ENCODE measurements around the gene PPP2R2C. TPM values are rescaled to one million over a fixed set of nuclear protein-coding genes. Genes with fewer than 3 reads are reported as not detected.

The PPP2R2C gene
- total and polyA plus RNA-seq, 5 experiments from 2014 or later, result not detected

- H3K27ac Mint-ChIP-seq, result peak overlapping the region in 6 of 10 donors; percentile 20 to 78 (median 54)
- POLR2A ChIA-PET, result interaction anchor here (0.6 kb wide), 1 partner anchor 9 kb away, joined by 4 read pairs; no protein-coding TSS in a partner anchor
Observed at GRCh38 chr4:6270636-6271121, 201.7 kb downstream of the PPP2R2C start.

More at GRCh38 chr4:6270636-6271121, 201.7 kb downstream of the PPP2R2C start:
- DNase-seq, result no peak
- H3K36me3 Mint-ChIP-seq, result no peaks in the 10 kb centered on the region
- no peaks in the 10 kb centered on the region for H3K9me3 Mint-ChIP-seq
- peaks cover 17 to 36% (median 26%) of the 10 kb centered on the region in 4 donors for H3K4me1 Mint-ChIP-seq
- peak overlapping the region; percentile 76 to 91 (median 88) for H3K4me3 Mint-ChIP-seq
- no peak for ATAC-seq
- peaks cover 0 to 6% (median 2%) of the 10 kb centered on the region in 5 donors for H3K27me3 Mint-ChIP-seq

Other genes starting within 250 kb of the PPP2R2C start
- gene WFS1, start 202.8 kb downstream of the PPP2R2C start, total RNA-seq, result 1 to 10 TPM; 4.8 to 5.9 TPM
- gene WFS1, start 202.8 kb downstream of the PPP2R2C start, polyA plus RNA-seq, result 1 to 10 TPM; 2.9 to 5.4 (median 4.7) TPM
- 10 to 100 TPM; 41.2 to 43.2 TPM for gene MAN2B2, start 102.6 kb upstream of the PPP2R2C start, total RNA-seq
- 10 to 100 TPM; 11.8 to 30.4 (median 14.4) TPM for gene MAN2B2, start 102.6 kb upstream of the PPP2R2C start, polyA plus RNA-seq
- gene MRFAP1, start 168.1 kb upstream of the PPP2R2C start, total RNA-seq, result 100 to 1,000 TPM; 148 to 153 TPM
- gene MRFAP1, start 168.1 kb upstream of the PPP2R2C start, polyA plus RNA-seq, result 100 to 1,000 TPM; 141 to 186 (median 155) TPM
- gene S100P, start 221.3 kb upstream of the PPP2R2C start, total RNA-seq, result 1 to 10 TPM in 1 of 2 experiments, under 1 TPM in 1; 0.39 to 3.0 TPM
- gene S100P, start 221.3 kb upstream of the PPP2R2C start, polyA plus RNA-seq, result 1 to 10 TPM in 1 of 3 donors, not detected in 2; 3.2 TPM
- 100 to 1,000 TPM; 123 to 127 TPM for gene MRFAP1L1, start 237.3 kb upstream of the PPP2R2C start, total RNA-seq
- gene MRFAP1L1, start 237.3 kb upstream of the PPP2R2C start, polyA plus RNA-seq, result 100 to 1,000 TPM; 102 to 124 (median 105) TPM
- 10 to 100 TPM; 38.7 to 40.0 TPM for gene BLOC1S4, start 243.6 kb upstream of the PPP2R2C start, total RNA-seq
- gene BLOC1S4, start 243.6 kb upstream of the PPP2R2C start, polyA plus RNA-seq, result 10 to 100 TPM; 65.8 to 81.6 (median 75.4) TPM

All from naive thymus-derived CD8-positive, alpha-beta T cell (primary cell).